GM12891 (cell line): ENCODE results near the gene PIP5K1B.

Experiments
- POLR2A ChIP-seq: IDR thresholded peaks from 2 replicates; pipeline ENCODE4 v1.6.1; 2011; ENCODE audit warnings: low read depth, low read length, control low read depth
- TAF1 ChIP-seq: IDR thresholded peaks from 2 replicates; pipeline ENCODE4 v1.6.1; 2011; ENCODE audit warnings: low read depth, low read length, control low read depth

DNA sequence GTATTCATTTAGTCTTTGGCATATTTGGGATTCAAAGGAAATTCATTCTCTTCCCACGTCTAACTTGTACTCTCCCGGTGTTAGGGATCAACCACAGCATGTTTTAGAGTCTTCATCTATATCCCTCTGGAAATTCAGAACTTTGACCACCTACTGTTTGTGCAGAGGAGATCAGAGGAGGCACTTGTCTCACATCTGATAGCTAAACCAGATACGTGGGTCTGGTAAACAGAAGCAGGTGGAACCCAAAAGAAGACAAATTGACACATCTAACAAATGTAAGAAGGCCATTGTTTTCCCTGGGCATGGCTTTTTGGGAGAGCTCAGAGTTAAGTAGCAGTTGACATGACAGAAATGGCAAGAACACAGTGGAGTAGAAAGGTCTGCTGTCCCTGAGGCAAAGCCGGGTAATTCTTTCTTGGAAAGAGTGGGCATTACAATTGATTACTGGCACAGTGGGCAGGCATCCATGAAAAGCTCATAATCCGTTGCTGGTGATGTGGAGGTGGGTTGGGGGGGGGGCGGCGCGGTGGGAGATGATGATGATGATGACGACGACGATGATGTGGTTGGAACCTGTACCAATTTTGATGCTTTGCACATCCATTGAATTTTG lies 27.5 kb downstream of the PIP5K1B start:
- TF ChIP-seq TAF1 (no peak), POLR2A (no peak)
